K562 (cell line): ENCODE measurements around the gene SLC1A4. TPM values are rescaled to one million over a fixed set of nuclear protein-coding genes. Genes with fewer than 3 reads are reported as not detected.

Experiments used
- CXXC5 ChIP-seq: fragments of 250-450 bp; sonication (Bioruptor Pico); IDR thresholded peaks from 2 replicates; pipeline ENCODE4 v1.8.0; 2022; ENCODE audit warnings: inconsistent platforms, mild to moderate bottlenecking, moderate library complexity
- DPF2 ChIP-seq: fragments of 450-650 bp; IDR thresholded peaks from 2 replicates; pipeline ENCODE4 v1.6.1; 2016
- ELK3 ChIP-seq: fragments of 450-650 bp; formaldehyde crosslinking; IDR thresholded peaks from 2 replicates; pipeline ENCODE4 v1.4.0; 2020; ENCODE audit warnings: mild to moderate bottlenecking
- EWSR1 ChIP-seq: fragments of 450-650 bp; IDR thresholded peaks from 2 replicates; pipeline ENCODE4 v1.6.1; 2018; ENCODE audit warnings: borderline replicate concordance, mild to moderate bottlenecking, low read depth, moderate library complexity; ENCODE audit not compliant: partially characterized antibody
- FOSL1 ChIP-seq: fragments of 200-800 bp; sonication (Bioruptor generic); conservative IDR thresholded peaks from 2 replicates; pipeline ENCODE4 v1.6.1; 2016; ENCODE audit warnings: missing genetic modification characterization, missing compliant biosample characterization
- FOXM1 ChIP-seq, 2 experiments: fragments of 450-650 bp in 1 of 2; sonication (generic) in 1 of 2; formaldehyde crosslinking in 1 of 2; IDR thresholded peaks; 2 replicates each; pipeline versions ENCODE4 v1.6.1 to v1.9.0; 2017 to 2022; ENCODE audit warnings: low read depth in 2 of 2, mild to moderate bottlenecking in 2 of 2, missing genetic modification reagents in 1 of 2, moderate library complexity in 1 of 2
- GTF2E2 ChIP-seq: fragments of 200-800 bp; sonication (Bioruptor generic); IDR thresholded peaks from 2 replicates; pipeline ENCODE4 v1.6.1; 2016; ENCODE audit warnings: missing genetic modification characterization, missing compliant biosample characterization
- HMG20A ChIP-seq: fragments of 450-650 bp; formaldehyde crosslinking; conservative IDR thresholded peaks from 2 replicates; pipeline ENCODE4 v1.4.0; 2020; ENCODE audit warnings: mild to moderate bottlenecking, mixed read lengths
- JUND ChIP-seq, 2 experiments: IDR thresholded peaks; 2 replicates in 1 of 2; 3 replicates in 1 of 2; pipeline ENCODE4 v1.6.1; 2011; ENCODE audit warnings: borderline replicate concordance in 2 of 2, low read depth in 2 of 2, low read length in 2 of 2, improper control_type of control experiment in 1 of 2, missing biosample characterization in 1 of 2, missing genetic modification characterization in 1 of 2, missing genetic modification reagents in 1 of 2
- MEIS2 ChIP-seq: fragments of 450-650 bp; IDR thresholded peaks from 2 replicates; pipeline ENCODE4 v1.6.1; 2014; ENCODE audit warnings: mild to moderate bottlenecking; ENCODE audit not compliant: partially characterized antibody
- PATZ1 ChIP-seq: fragments of 250-450 bp; sonication (Bioruptor Pico); IDR thresholded peaks from 2 replicates; pipeline ENCODE4 v1.5.0; 2020; ENCODE audit warnings: mild to moderate bottlenecking, borderline replicate concordance
- PRPF4 ChIP-seq: fragments of 200-400 bp; formaldehyde crosslinking; IDR thresholded peaks from one replicate; pipeline ENCODE4 v1.6.1; 2017; ENCODE audit warnings: low read length, low read depth, mild to moderate bottlenecking; ENCODE audit not compliant: insufficient read depth, poor library complexity, severe bottlenecking
- SMARCC2 ChIP-seq: fragments of 450-650 bp; IDR thresholded peaks from 2 replicates; pipeline ENCODE4 v1.6.1; 2017; ENCODE audit warnings: antibody characterized with exemption, moderate library complexity, mild to moderate bottlenecking, low read depth
- SOX6 ChIP-seq: fragments of 450-650 bp; IDR thresholded peaks from 2 replicates; pipeline ENCODE4 v1.6.1; 2014; ENCODE audit warnings: mild to moderate bottlenecking
- TCF15 ChIP-seq: fragments of 250-450 bp; sonication (Bioruptor Pico); IDR thresholded peaks from 2 replicates; pipeline ENCODE4 v1.8.0; 2022; ENCODE audit warnings: moderate library complexity, mild to moderate bottlenecking, inconsistent platforms
- USF2 ChIP-seq: sonication (generic); formaldehyde crosslinking; IDR thresholded peaks from 2 replicates; pipeline ENCODE4 v1.5.0; 2020; ENCODE audit warnings: missing genetic modification reagents
- ZBTB2 ChIP-seq: fragments of 450-650 bp; IDR thresholded peaks from 2 replicates; pipeline ENCODE4 v1.6.1; 2016; ENCODE audit warnings: antibody characterized with exemption
- ZFP36 ChIP-seq: fragments of 150-350 bp; IDR thresholded peaks from 2 replicates; pipeline ENCODE4 v1.6.1; 2018; ENCODE audit warnings: low read length, low read depth; ENCODE audit not compliant: partially characterized antibody
- ZNF184 ChIP-seq: sonication (generic); formaldehyde crosslinking; IDR thresholded peaks from 2 replicates; pipeline ENCODE4 v1.5.0; 2020; ENCODE audit warnings: missing genetic modification reagents
- ZNF23 ChIP-seq: fragments of 250-450 bp; sonication (Bioruptor Pico); IDR thresholded peaks from 2 replicates; pipeline ENCODE4 v1.4.0; 2020; ENCODE audit warnings: mild to moderate bottlenecking
- ZNF75A ChIP-seq: fragments of 450-650 bp; formaldehyde crosslinking; IDR thresholded peaks from 2 replicates; pipeline ENCODE4 v1.4.0; 2020; ENCODE audit warnings: mild to moderate bottlenecking
- polyA plus RNA-seq, 8 experiments: library from polyadenylated mRNA; depleted of rRNA in 4 of 8; stranded (reverse) in 5 of 8; unstranded in 3 of 8; fragments of >200 nt; fragmentation: Nextera tagmentation in 2 of 8; fragmentation: Illumina TruSeq in 1 of 8; extraction: Ambion mirVana in 2 of 8; extraction: Trizol in 1 of 8; gene quantifications; 2 replicates each; pipeline versions ENCODE4 v1.2.1 to v1.2.3, GENCODE V29; 2011 to 2014; ENCODE audit warnings: inconsistent platforms in 1 of 8, missing spikeins in 1 of 8
- total RNA-seq, 7 experiments: library from RNA; depleted of rRNA in 6 of 7; stranded (reverse); fragments of >200 nt in 6 of 7; fragmentation: Illumina TruSeq in 2 of 7; extraction: Trizol in 2 of 7; gene quantifications; 2 replicates each; pipeline versions ENCODE4 v1.2.1 to v1.2.3, GENCODE V29; 2011 to 2021; ENCODE audit warnings: low replicate concordance in 1 of 7

Gene SLC1A4
- total and polyA plus RNA-seq, 9 of the 15 experiments (the other 6 are each of a cell fraction or from before 2014, with no cell fraction given), result 4.4 to 24.0 (median 10.9) TPM

GRCh38 chr2:65040400-65041261, 51.4 kb downstream of the SLC1A4 start (continued):
- TF ChIP-seq EWSR1, result no peak
- TF ChIP-seq USF2 (CRISPR knock-in tag), result no peak
- no peak for TF ChIP-seq TCF15 (CRISPR knock-in tag)
- 0 out of 2 replicates have a peak, but pooled peaks have one; percentile 11 for TF ChIP-seq CXXC5 (CRISPR knock-in tag)
- TF ChIP-seq ZNF184 (CRISPR knock-in tag), result no peak
- no peak for TF ChIP-seq HMG20A
- TF ChIP-seq PRPF4, result no peak
- TF ChIP-seq ZNF75A (CRISPR knock-in tag), result no peak
- peak; percentile 27; the same call in 1 of the 2 replicates for TF ChIP-seq JUND (IDR thresholded peaks at IDR 0.05; ENCODE audit: borderline replicate concordance, low read depth, low read length)
- TF ChIP-seq JUND (tag; IDR thresholded peaks at IDR 0.05; ENCODE audit: borderline replicate concordance, low read depth, low read length), result no peak; the same call in 2 of the 3 replicates
- TF ChIP-seq DPF2, result 0 out of 2 replicates have a peak, but pooled peaks have one; percentile 26
- 0 out of 2 replicates have a peak, but pooled peaks have one; percentile 29 for TF ChIP-seq ZBTB2
- no peak for TF ChIP-seq ZNF23 (CRISPR knock-in tag)
- no peak for TF ChIP-seq FOXM1 (IDR thresholded peaks at IDR 0.05; ENCODE audit: low read depth)
- no peak for TF ChIP-seq FOXM1 (CRISPR knock-in tag; IDR thresholded peaks at IDR 0.05; ENCODE audit: low read depth)
- TF ChIP-seq SOX6, result peak; percentile 30; the same call in 1 of the 2 replicates
- no peak for TF ChIP-seq PATZ1
- no peak for TF ChIP-seq MEIS2
- no peak for TF ChIP-seq SMARCC2
- TF ChIP-seq ZFP36, result no peak
- TF ChIP-seq FOSL1, result 0 out of 2 replicates have a peak, but pooled peaks have one; percentile 14
- no peak for TF ChIP-seq GTF2E2 (tag)
- TF ChIP-seq ELK3 (CRISPR knock-in tag), result no peak
